Activated CD8-positive, alpha-beta memory T cell treated with anti-CD3 and anti-CD28 coated beads for 1 hour (primary cell): ENCODE data around the gene KDM4B.
"Not testable (repeated sequence)": the region's sequence is repeated elsewhere in the genome, so short reads cannot be mapped to it uniquely, and the experiment has no call there.

Source experiments
- DNase-seq, 2 donors: peaks; one replicate each; pipeline ENCODE4 v3.0.0-alpha.2; 2020; ENCODE audit warnings: low read depth in 1 of 2; ENCODE audit errors: extremely low read depth in 1 of 2

Gene KDM4B

GRCh38 chr19:4968462-4969291, at the start of gene KDM4B:
Gene KDM4B, plus strand, starts transcription at chr19:4969113. Its CDS starts 63,778 bp downstream, at chr19:5032891.
- peak; percentile 95 to 97 for DNase-seq

GRCh38 chr19:4922530-4923275, 46.2 kb upstream of the KDM4B start:
- DNase-seq = no peak

GRCh38 chr19:4923276-4923747, 45.6 kb upstream of the KDM4B start:
- DNase-seq = no peak

- no peak for DNase-seq
Measured at GRCh38 chr19:4929186-4929585, 39.7 kb upstream of the KDM4B start.

- no peak for DNase-seq
Measured at GRCh38 chr19:4930664-4931063, 38.2 kb upstream of the KDM4B start.

- no peak for DNase-seq
Measured at GRCh38 chr19:4932711-4933110, 36.2 kb upstream of the KDM4B start.

GRCh38 chr19:4933528-4933927, 35.4 kb upstream of the KDM4B start:
- DNase-seq = no peak

GRCh38 chr19:4935444-4935843, 33.5 kb upstream of the KDM4B start:
- no peak for DNase-seq

- DNase-seq = no peak
Measured at GRCh38 chr19:4937060-4937459, 31.9 kb upstream of the KDM4B start.

- DNase-seq = not testable (repeated sequence)
Measured at GRCh38 chr19:4938461-4938860, 30.5 kb upstream of the KDM4B start.

- DNase-seq = no peak
Measured at GRCh38 chr19:4939466-4939865, 29.4 kb upstream of the KDM4B start.

- not testable (repeated sequence) for DNase-seq
Measured at GRCh38 chr19:4941638-4942169, 27.2 kb upstream of the KDM4B start.

- not testable (repeated sequence) for DNase-seq
Measured at GRCh38 chr19:4950650-4951049, 18.3 kb upstream of the KDM4B start.

- DNase-seq = no peak
Measured at GRCh38 chr19:4951656-4952055, 17.3 kb upstream of the KDM4B start.

- no peak for DNase-seq
Measured at GRCh38 chr19:4952945-4953344, 16.0 kb upstream of the KDM4B start.

GRCh38 chr19:4954320-4955149, 14.4 kb upstream of the KDM4B start:
- DNase-seq = not testable (repeated sequence)

GRCh38 chr19:4955274-4955673, 13.6 kb upstream of the KDM4B start:
- no peak for DNase-seq

- no peak for DNase-seq
Measured at GRCh38 chr19:4957981-4958380, 10.9 kb upstream of the KDM4B start.

- DNase-seq = no peak
Measured at GRCh38 chr19:4962085-4962619, 6.8 kb upstream of the KDM4B start.

- no peak for DNase-seq
Measured at GRCh38 chr19:4965061-4965460, 3.9 kb upstream of the KDM4B start.

GRCh38 chr19:4966591-4966990, 2.3 kb upstream of the KDM4B start:
- no peak for DNase-seq
